Lung (tissue), 12 donors: ENCODE data around the gene FAM120A. TPM values are rescaled to one million over a fixed set of nuclear protein-coding genes. Genes with fewer than 3 reads are reported as not detected.

Experiments used
- ATAC-seq: fragments of 200-7000 bp; cut with Tn5 transposase; one replicate; pipeline ENCODE4 v1.9.1; 2020; ENCODE audit warnings: moderate number of reproducible peaks; ENCODE audit not compliant: insufficient read depth, low FRiP score
- DNase-seq, 3 donors: peaks; one replicate each; pipeline ENCODE4 v3.0.0-alpha.2; 2013 to 2017
- H3K27ac ChIP-seq, 2 donors: one replicate each; pipeline ENCODE4 v1.5.1; 2013; ENCODE audit warnings: mild to moderate bottlenecking in 2 of 2, moderate library complexity in 2 of 2, control low read depth in 1 of 2, inconsistent platforms in 1 of 2, low read depth in 1 of 2, low read length in 1 of 2
- H3K27me3 ChIP-seq, 3 donors: one replicate each; pipeline ENCODE4 v1.5.1; 2013; ENCODE audit warnings: low read length in 2 of 3; ENCODE audit not compliant: control insufficient read depth in 3 of 3, insufficient read depth in 3 of 3
- H3K36me3 ChIP-seq, 4 donors: one replicate each; pipeline ENCODE4 v1.5.1; 2013; ENCODE audit warnings: low read length in 4 of 4, mild to moderate bottlenecking in 1 of 4, moderate library complexity in 1 of 4; ENCODE audit not compliant: control insufficient read depth in 4 of 4, insufficient read depth in 4 of 4
- H3K4me1 ChIP-seq, 5 donors: one replicate each; pipeline ENCODE4 v1.5.1; 2013; ENCODE audit warnings: low read length in 5 of 5, mild to moderate bottlenecking in 2 of 5, moderate library complexity in 1 of 5; ENCODE audit not compliant: control insufficient read depth in 5 of 5, insufficient read depth in 5 of 5
- H3K4me3 ChIP-seq: one replicate; pipeline ENCODE4 v1.5.1; 2013; ENCODE audit warnings: mild to moderate bottlenecking, control low read depth, moderate library complexity
- H3K9ac ChIP-seq, 2 donors: one replicate each; pipeline ENCODE4 v1.5.1; 2013; ENCODE audit warnings: low read length in 2 of 2, control low read depth in 1 of 2; ENCODE audit not compliant: insufficient read depth in 1 of 2
- H3K9me3 ChIP-seq, 4 donors: one replicate each; pipeline ENCODE4 v1.5.1; 2013; ENCODE audit warnings: low read length in 3 of 4, mild to moderate bottlenecking in 1 of 4, moderate library complexity in 1 of 4; ENCODE audit not compliant: control insufficient read depth in 4 of 4, insufficient read depth in 3 of 4
- CTCF ChIP-seq: IDR thresholded peaks from 2 replicates; pipeline ENCODE4 v1.5.1; 2012; ENCODE audit warnings: mild to moderate bottlenecking; ENCODE audit errors: control extremely low read depth, extremely low read depth
- WGBS, 2 donors: extraction: QIAGEN DNeasy Blood & Tissue Kit; methylation state at CpG; one replicate each; pipeline ENCODE4 v1.1.7; 2013; 5-methylcytosine and 5-hydroxymethylcytosine counted together
- polyA plus RNA-seq, 2 donors: library from polyadenylated mRNA; stranded (reverse); fragments of 200-250 nt; gene quantifications; one replicate each; pipeline ENCODE4 v1.2.1, GENCODE V29; 2013
- total RNA-seq, 2 donors: library from RNA; depleted of rRNA in 1 of 2; stranded (reverse); fragments of >200 nt in 1 of 2; gene quantifications; one replicate each; pipeline ENCODE4 v1.2.1, GENCODE V29; 2014 to 2021
- donor health status: control.
- donor health status: control.
- donor health status: Bipolar disorder and iron deficiency.
- donor health status: healthy.
- donor health status: DM: yes; HTN: yes; CAD: no.

Gene FAM120A
- total and polyA plus RNA-seq, 4 donors, result 44.9 to 134 (median 91.2) TPM

GRCh38 chr9:93419023-93419422, 32.5 kb upstream of the FAM120A start:
- 93 to 95% methylated on average over 1 of the region's 1 CpG for WGBS, 2 donors
- Histone ChIP-seq H3K27me3 (no peaks in the 10 kb centered on the region), H3K9me3 (peaks cover 0 to 17% (median 0%) of the 10 kb centered on the region in 4 donors), H3K4me3 (no peak overlapping the region), H3K9ac (no peak overlapping the region), H3K27ac (no peak overlapping the region), H3K36me3 (no peaks in the 10 kb centered on the region), H3K4me1 (no peaks in the 10 kb centered on the region)
- DNase-seq (no peak), ATAC-seq (no peak)
- no peak for TF ChIP-seq CTCF

GRCh38 chr9:93422977-93423616, 28.4 kb upstream of the FAM120A start:
- ATAC-seq (no peak), DNase-seq (peak in 1 of 3 donors; percentile 54)
- 65 to 72% methylated on average over 10 of the region's 10 CpGs for WGBS, 2 donors
- Histone ChIP-seq H3K27me3 (no peaks in the 10 kb centered on the region), H3K9me3 (peaks cover 0 to 11% (median 3%) of the 10 kb centered on the region in 4 donors), H3K4me3 (no peak overlapping the region), H3K4me1 (no peaks in the 10 kb centered on the region), H3K9ac (no peak overlapping the region), H3K36me3 (no peaks in the 10 kb centered on the region), H3K27ac (no peak overlapping the region)
- no peak for TF ChIP-seq CTCF

- WGBS, 2 donors, result 87 to 97% methylated on average over 5 of the region's 5 CpGs
- ATAC-seq (no peak), DNase-seq (no peak)
- TF ChIP-seq CTCF, result no peak
- no peak overlapping the region for H3K27ac ChIP-seq
- no peaks in the 10 kb centered on the region for H3K27me3 ChIP-seq
- no peak overlapping the region for H3K4me3 ChIP-seq
- H3K9me3 ChIP-seq, result peaks cover 0 to 6% (median 0%) of the 10 kb centered on the region in 4 donors
- no peaks in the 10 kb centered on the region for H3K4me1 ChIP-seq
- H3K9ac ChIP-seq, result no peak overlapping the region
- H3K36me3 ChIP-seq, result no peaks in the 10 kb centered on the region
These were observed 23.7 kb upstream of the FAM120A start for GRCh38 chr9:93427655-93428379.
